PFSK-1 (cell line): Measurements from ENCODE around the gene PGLYRP4.

Experiments
- POLR2AphosphoS5 ChIP-seq: IDR thresholded peaks from 2 replicates; pipeline ENCODE4 v1.6.1; 2012; ENCODE audit warnings: low read depth, mild to moderate bottlenecking, control low read depth, low read length, moderate library complexity
- REST ChIP-seq, 2 experiments: IDR thresholded peaks; 2 replicates each; pipeline versions ENCODE4 v1.6.1 to v1.8.0; 2011 to 2012; ENCODE audit warnings: low read depth in 2 of 2, low read length in 2 of 2, control low read depth in 1 of 2, inconsistent platforms in 1 of 2, mild to moderate bottlenecking in 1 of 2, moderate library complexity in 1 of 2; ENCODE audit not compliant: insufficient read depth in 1 of 2
- TAF1 ChIP-seq: IDR thresholded peaks from 2 replicates; pipeline ENCODE4 v1.6.1; 2012; ENCODE audit warnings: low read length, control low read depth, borderline replicate concordance; ENCODE audit not compliant: insufficient read depth

- TF ChIP-seq POLR2AphosphoS5 (no peak), TAF1 (no peak), REST (IDR thresholded peaks at IDR 0.05; ENCODE audit: insufficient read depth in 1 of 2, low read depth in 2 of 2, low read length in 2 of 2) (no peak)
These were observed 1.0 kb upstream of the PGLYRP4 start for GRCh38 chr1:153349363-153350320.
